HL-60/S4 treated with phorbol 12-myristate 13-acetate at 8.2 ng/mL for 4 days and 3 days (cell line): ENCODE data around the gene ZNF516.

Experiments used
- in situ Hi-C: fragments of 300-500 bp; cut with MboI; formaldehyde crosslinking; loops from 2 replicates; pipeline ENCODE4 v1.15.0; 2022; ENCODE audit warnings: low sequenced_read_pairs

The ZNF516 gene

GRCh38 chr18:76425146-76426131 is 69.6 kb downstream of the ZNF516 start:
- in situ Hi-C loops: no loop called here

GRCh38 chr18:76422838-76423237 is 72.2 kb downstream of the ZNF516 start:
- in situ Hi-C loops: loop anchor here (25.0 kb wide), 1 partner anchor 264 kb away; no protein-coding TSS in a partner anchor

- in situ Hi-C loops: loop anchor here (25.0 kb wide), 1 partner anchor 265 kb away; no protein-coding TSS in a partner anchor
Measured at GRCh38 chr18:76422121-76422520, 72.9 kb downstream of the ZNF516 start.

- in situ Hi-C loops: loop anchor here (25.0 kb wide), 1 partner anchor 266 kb away; no protein-coding TSS in a partner anchor
Measured at GRCh38 chr18:76421685-76422078, 73.4 kb downstream of the ZNF516 start.

- in situ Hi-C loops: loop anchor here (25.0 kb wide), 1 partner anchor 266 kb away; no protein-coding TSS in a partner anchor
Measured at GRCh38 chr18:76420898-76421684, 74.0 kb downstream of the ZNF516 start.

GRCh38 chr18:76419811-76420210 is 75.2 kb downstream of the ZNF516 start:
- in situ Hi-C loops: loop anchor here (25.0 kb wide), 1 partner anchor 267 kb away; no protein-coding TSS in a partner anchor

- in situ Hi-C loops: loop anchor here (25.0 kb wide), 1 partner anchor 270 kb away; no protein-coding TSS in a partner anchor
Measured at GRCh38 chr18:76416911-76417310, 78.1 kb downstream of the ZNF516 start.

- in situ Hi-C loops: loop anchor here (25.0 kb wide), 1 partner anchor 272 kb away; no protein-coding TSS in a partner anchor
Measured at GRCh38 chr18:76414936-76415621, 80.0 kb downstream of the ZNF516 start.

GRCh38 chr18:76412818-76413565 is 82.0 kb downstream of the ZNF516 start:
- in situ Hi-C loops: loop anchor here (25.0 kb wide), 1 partner anchor 274 kb away; no protein-coding TSS in a partner anchor

- in situ Hi-C loops: loop anchor here (25.0 kb wide), 1 partner anchor 275 kb away; no protein-coding TSS in a partner anchor
Measured at GRCh38 chr18:76412010-76412817, 82.8 kb downstream of the ZNF516 start.

- in situ Hi-C loops: loop anchor here (25.0 kb wide), 1 partner anchor 276 kb away; no protein-coding TSS in a partner anchor
Measured at GRCh38 chr18:76410660-76411417, 84.2 kb downstream of the ZNF516 start.

- in situ Hi-C loops: loop anchor here (25.0 kb wide), 1 partner anchor 277 kb away; no protein-coding TSS in a partner anchor
Measured at GRCh38 chr18:76410033-76410432, 85.0 kb downstream of the ZNF516 start.

GRCh38 chr18:76408480-76409067 is 86.5 kb downstream of the ZNF516 start:
- in situ Hi-C loops: loop anchor here (25.0 kb wide), 1 partner anchor 279 kb away; no protein-coding TSS in a partner anchor

- in situ Hi-C loops: loop anchor here (25.0 kb wide), 1 partner anchor 280 kb away; no protein-coding TSS in a partner anchor
Measured at GRCh38 chr18:76407681-76408080, 87.4 kb downstream of the ZNF516 start.

GRCh38 chr18:76406791-76407190 is 88.3 kb downstream of the ZNF516 start:
- in situ Hi-C loops: loop anchor here (25.0 kb wide), 1 partner anchor 281 kb away; no protein-coding TSS in a partner anchor

- in situ Hi-C loops: loop anchor here (25.0 kb wide), 1 partner anchor 281 kb away; no protein-coding TSS in a partner anchor
Measured at GRCh38 chr18:76405681-76406356, 89.2 kb downstream of the ZNF516 start.

GRCh38 chr18:76405280-76405679 is 89.8 kb downstream of the ZNF516 start:
- in situ Hi-C loops: loop anchor here (25.0 kb wide), 1 partner anchor 282 kb away; no protein-coding TSS in a partner anchor
